ENCODE results near the gene CX3CL1.

The CX3CL1 gene

GRCh38 chr16:57347858-57348257 lies 24.4 kb upstream of the CX3CL1 start:
- Histone ChIP-seq H3K27me3 (ENCODE audit: insufficient read depth, poor library complexity, severe bottlenecking) (peaks cover 5% of the 10 kb centered on the region), H3K4me3 (replicated peaks; ENCODE audit: insufficient read depth, low read length) (no peak overlapping the region), H3K27ac (replicated peaks) (no peak overlapping the region)
- TF ChIP-seq CTCF (IDR thresholded peaks at IDR 0.05; ENCODE audit: insufficient read depth, low read length): no peak
- no peak for DNase-seq (ENCODE audit: low read depth in 1 of 2, low spot score in 1 of 2)

- peaks cover 5% of the 10 kb centered on the region for H3K27me3 ChIP-seq (ENCODE audit: insufficient read depth, poor library complexity, severe bottlenecking)
- H3K27ac ChIP-seq (replicated peaks): no peak overlapping the region
- no peak for TF ChIP-seq REST (IDR thresholded peaks at IDR 0.05; ENCODE audit: insufficient replicate concordance, low read depth)
- no peak for TF ChIP-seq CTCF (IDR thresholded peaks at IDR 0.05; ENCODE audit: insufficient read depth, low read length)
- no peak for TF ChIP-seq GABPA (IDR thresholded peaks at IDR 0.05; ENCODE audit: low read depth)
- no peak for TF ChIP-seq POLR2AphosphoS5 (IDR thresholded peaks at IDR 0.05; ENCODE audit: low read depth)
- no peak for TF ChIP-seq SPI1 (IDR thresholded peaks at IDR 0.05; ENCODE audit: borderline replicate concordance, low read depth)
- DNase-seq (ENCODE audit: low read depth in 1 of 2, low spot score in 1 of 2): no peak
- no peak overlapping the region for H3K4me3 ChIP-seq (replicated peaks; ENCODE audit: insufficient read depth, low read length)
Measured at GRCh38 chr16:57348327-57348726, 24.0 kb upstream of the CX3CL1 start.

GRCh38 chr16:57349212-57350031 lies 22.9 kb upstream of the CX3CL1 start:
- DNase-seq (ENCODE audit: low read depth in 1 of 2, low spot score in 1 of 2): peak in 1 of 2 experiments; percentile 78
- Histone ChIP-seq H3K27me3 (ENCODE audit: insufficient read depth, poor library complexity, severe bottlenecking) (peaks cover 5% of the 10 kb centered on the region), H3K4me3 (replicated peaks; ENCODE audit: insufficient read depth, low read length) (no peak overlapping the region)

GRCh38 chr16:57352636-57353047 lies 19.6 kb upstream of the CX3CL1 start:
- Histone ChIP-seq H3K27ac (replicated peaks) (no peak overlapping the region), H3K27me3 (ENCODE audit: insufficient read depth, poor library complexity, severe bottlenecking) (peaks cover 5% of the 10 kb centered on the region), H3K4me3 (replicated peaks; ENCODE audit: insufficient read depth, low read length) (no peak overlapping the region)
- no peak for DNase-seq (ENCODE audit: low read depth in 1 of 2, low spot score in 1 of 2)
- no peak for TF ChIP-seq CTCF (IDR thresholded peaks at IDR 0.05; ENCODE audit: insufficient read depth, low read length)
- no peak for TF ChIP-seq SPI1 (IDR thresholded peaks at IDR 0.05; ENCODE audit: borderline replicate concordance, low read depth)
- TF ChIP-seq POLR2AphosphoS5 (IDR thresholded peaks at IDR 0.05; ENCODE audit: low read depth): no peak
- TF ChIP-seq GABPA (IDR thresholded peaks at IDR 0.05; ENCODE audit: low read depth): no peak
- TF ChIP-seq REST (IDR thresholded peaks at IDR 0.05; ENCODE audit: insufficient replicate concordance, low read depth): no peak

More at GRCh38 chr16:57349212-57350031, 22.9 kb upstream of the CX3CL1 start:
- no peak for TF ChIP-seq GABPA (IDR thresholded peaks at IDR 0.05; ENCODE audit: low read depth)
- TF ChIP-seq SPI1 (IDR thresholded peaks at IDR 0.05; ENCODE audit: borderline replicate concordance, low read depth): peak; percentile 70; the same call in 1 of the 2 replicates
- H3K27ac ChIP-seq (replicated peaks): no peak overlapping the region
